HUES48 (cell line): ENCODE data around the gene TCF19.
A peak's percentile ranks its signal among the peaks of the same experiment; 100 is the strongest.

Experiments used
- H3K27ac ChIP-seq: one replicate; pipeline ENCODE4 v1.7.0; 2013; ENCODE audit warnings: low read depth, low read length, inconsistent platforms
- H3K27me3 ChIP-seq: 2 replicates; pipeline ENCODE4 v1.6.1; 2013; ENCODE audit warnings: mild to moderate bottlenecking, low read length; ENCODE audit not compliant: control insufficient read depth, insufficient read depth
- H3K36me3 ChIP-seq: 2 replicates; pipeline ENCODE4 v1.6.1; 2013; ENCODE audit warnings: low read length; ENCODE audit not compliant: control insufficient read depth, insufficient read depth
- H3K4me1 ChIP-seq: 2 replicates; pipeline ENCODE4 v1.6.1; 2013; ENCODE audit warnings: mild to moderate bottlenecking, low read length; ENCODE audit not compliant: control insufficient read depth, insufficient read depth
- H3K4me3 ChIP-seq: 2 replicates; pipeline ENCODE4 v1.5.1; 2013; ENCODE audit warnings: mild to moderate bottlenecking, low read depth, low read length
- H3K9ac ChIP-seq: 2 replicates; pipeline ENCODE4 v1.6.1; 2013; ENCODE audit warnings: mild to moderate bottlenecking, low read depth, low read length, moderate library complexity
- H3K9me3 ChIP-seq: 2 replicates; pipeline ENCODE4 v1.6.1; 2013; ENCODE audit warnings: low read length; ENCODE audit not compliant: control insufficient read depth, insufficient read depth

TCF19 gene

GRCh38 chr6:31118178-31118577, 40.2 kb upstream of the TCF19 start:
- Histone ChIP-seq H3K36me3 (no peaks in the 10 kb centered on the region), H3K4me3 (no peak overlapping the region), H3K9ac (no peak overlapping the region), H3K4me1 (peaks cover 10% of the 10 kb centered on the region), H3K9me3 (no peaks in the 10 kb centered on the region), H3K27me3 (no peaks in the 10 kb centered on the region), H3K27ac (no peak overlapping the region)

GRCh38 chr6:31120151-31120915, 38.1 kb upstream of the TCF19 start, which contains the start of gene CDSN:
Gene CDSN, minus strand, starts transcription at chr6:31120446. Its CDS starts 27 bp downstream, at chr6:31120419.
- Histone ChIP-seq H3K4me1 (peaks cover 4% of the 10 kb centered on the region; the same call in 1 of the 2 replicates), H3K9ac (no peak within 1 kb of the TSS), H3K27me3 (no peaks in the 10 kb centered on the region), H3K4me3 (no peak within 1 kb of the TSS), H3K9me3 (no peaks in the 10 kb centered on the region), H3K27ac (no peak within 1 kb of the TSS), H3K36me3 (no peaks in the 10 kb centered on the region)

- Histone ChIP-seq H3K36me3 (no peaks in the 10 kb centered on the region), H3K4me1 (peaks cover 4% of the 10 kb centered on the region; the same call in 1 of the 2 replicates), H3K9me3 (no peaks in the 10 kb centered on the region), H3K4me3 (no peak overlapping the region), H3K27ac (no peak overlapping the region), H3K9ac (no peak overlapping the region), H3K27me3 (no peaks in the 10 kb centered on the region)
Measured at GRCh38 chr6:31121131-31121790, 37.1 kb upstream of the TCF19 start.

GRCh38 chr6:31122791-31123706, 35.3 kb upstream of the TCF19 start:
- Histone ChIP-seq H3K9me3 (no peaks in the 10 kb centered on the region), H3K4me1 (peaks cover 4% of the 10 kb centered on the region; the same call in 1 of the 2 replicates), H3K27ac (no peak overlapping the region), H3K4me3 (no peak overlapping the region), H3K9ac (no peak overlapping the region), H3K36me3 (no peaks in the 10 kb centered on the region), H3K27me3 (no peaks in the 10 kb centered on the region)

GRCh38 chr6:31125162-31125561, 33.2 kb upstream of the TCF19 start:
- Histone ChIP-seq H3K27me3 (no peaks in the 10 kb centered on the region), H3K4me1 (peaks cover 4% of the 10 kb centered on the region; the same call in 1 of the 2 replicates), H3K27ac (peak overlapping the region; percentile 48), H3K36me3 (no peaks in the 10 kb centered on the region), H3K4me3 (no peak overlapping the region), H3K9ac (no peak overlapping the region), H3K9me3 (no peaks in the 10 kb centered on the region)

GRCh38 chr6:31125586-31126363, 32.6 kb upstream of the TCF19 start:
- Histone ChIP-seq H3K27me3 (no peaks in the 10 kb centered on the region), H3K36me3 (no peaks in the 10 kb centered on the region), H3K4me1 (peaks cover 4% of the 10 kb centered on the region; the same call in 1 of the 2 replicates), H3K4me3 (no peak overlapping the region), H3K27ac (no peak overlapping the region), H3K9ac (no peak overlapping the region), H3K9me3 (no peaks in the 10 kb centered on the region)

- Histone ChIP-seq H3K36me3 (no peaks in the 10 kb centered on the region), H3K9ac (no peak overlapping the region), H3K27ac (no peak overlapping the region), H3K4me1 (peaks cover 4% of the 10 kb centered on the region; the same call in 1 of the 2 replicates), H3K27me3 (no peaks in the 10 kb centered on the region), H3K4me3 (no peak overlapping the region), H3K9me3 (no peaks in the 10 kb centered on the region)
Measured at GRCh38 chr6:31126396-31127175, 31.8 kb upstream of the TCF19 start.

- no peak overlapping the region for H3K4me3 ChIP-seq
Measured at GRCh38 chr6:31128093-31128676, 30.2 kb upstream of the TCF19 start.

GRCh38 chr6:31129130-31129529, 29.3 kb upstream of the TCF19 start:
- Histone ChIP-seq H3K36me3 (no peaks in the 10 kb centered on the region), H3K4me1 (peaks cover 4% of the 10 kb centered on the region; the same call in 1 of the 2 replicates), H3K9ac (no peak overlapping the region), H3K27ac (no peak overlapping the region), H3K4me3 (no peak overlapping the region), H3K27me3 (no peaks in the 10 kb centered on the region), H3K9me3 (no peaks in the 10 kb centered on the region)

More at GRCh38 chr6:31128093-31128676, 30.2 kb upstream of the TCF19 start:
- H3K9me3 ChIP-seq = no peaks in the 10 kb centered on the region
- peaks cover 4% of the 10 kb centered on the region; the same call in 1 of the 2 replicates for H3K4me1 ChIP-seq
- H3K27me3 ChIP-seq = no peaks in the 10 kb centered on the region
- no peaks in the 10 kb centered on the region for H3K36me3 ChIP-seq
- no peak overlapping the region for H3K9ac ChIP-seq
- no peak overlapping the region for H3K27ac ChIP-seq
